Tibial nerve (tissue), 4 donors: ENCODE measurements around the gene NFIB.

Source experiments
- CTCF ChIP-seq, 5 experiments: fragments of 200-600 bp in 3 of 5; fragments of 450-650 bp in 2 of 5; sonication (generic) in 3 of 5; IDR thresholded peaks; one replicate each; pipeline ENCODE4 v1.5.1; 2016 to 2019; ENCODE audit warnings: antibody characterized with exemption in 5 of 5, mild to moderate bottlenecking in 3 of 5, moderate library complexity in 2 of 5
- EP300 ChIP-seq, 2 donors: sonication (generic); formaldehyde crosslinking; IDR thresholded peaks; one replicate each; pipeline ENCODE4 v1.6.1; 2017; ENCODE audit warnings: antibody characterized with exemption in 2 of 2, mild to moderate bottlenecking in 1 of 2

- TF ChIP-seq EP300 (IDR thresholded peaks at IDR 0.05): no peak
- TF ChIP-seq CTCF (IDR thresholded peaks at IDR 0.05): no peak
Measured at GRCh38 chr9:14325147-14325546, 11.2 kb upstream of the NFIB start.
